NCI-H2107 treated with DMSO at 0.1 percent for 48 hours (cell line): Measurements from ENCODE around the gene NT5E.

Experiments used
- DNase-seq: peaks from one replicate; lab custom pipeline; 2025; ENCODE audit not compliant: unreplicated experiment; lab: John Stamatoyannopoulos, UW

NT5E gene

GRCh38 chr6:85459224-85459901, 9.5 kb downstream of the NT5E start:
- no peak for DNase-seq

GRCh38 chr6:85460154-85460920, 10.5 kb downstream of the NT5E start:
- no peak for DNase-seq

GRCh38 chr6:85460921-85461797, 11.3 kb downstream of the NT5E start:
- DNase-seq, result no peak

GRCh38 chr6:85461798-85462170, 11.9 kb downstream of the NT5E start:
- no peak for DNase-seq

GRCh38 chr6:85462673-85463072, 12.8 kb downstream of the NT5E start:
- DNase-seq, result no peak

GRCh38 chr6:85463621-85464259, 13.9 kb downstream of the NT5E start:
- DNase-seq, result no peak

GRCh38 chr6:85464260-85464644, 14.4 kb downstream of the NT5E start:
- no peak for DNase-seq

GRCh38 chr6:85464722-85465150, 14.9 kb downstream of the NT5E start:
- no peak for DNase-seq

GRCh38 chr6:85465762-85466161, 15.9 kb downstream of the NT5E start:
- no peak for DNase-seq

- no peak for DNase-seq
Observed at GRCh38 chr6:85468326-85468725, 18.4 kb downstream of the NT5E start.

GRCh38 chr6:85469276-85470022, 19.6 kb downstream of the NT5E start:
- no peak for DNase-seq

- no peak for DNase-seq
Observed at GRCh38 chr6:85470023-85470410, 20.1 kb downstream of the NT5E start.

- DNase-seq, result no peak
Observed at GRCh38 chr6:85472744-85473143, 22.9 kb downstream of the NT5E start.

GRCh38 chr6:85473748-85474147, 23.9 kb downstream of the NT5E start:
- no peak for DNase-seq

- DNase-seq, result no peak
Observed at GRCh38 chr6:85476532-85476931, 26.6 kb downstream of the NT5E start.

GRCh38 chr6:85479208-85479607, 29.3 kb downstream of the NT5E start:
- no peak for DNase-seq

- no peak for DNase-seq
Observed at GRCh38 chr6:85482206-85482904, 32.5 kb downstream of the NT5E start.

- DNase-seq, result no peak
Observed at GRCh38 chr6:85482905-85483700, 33.2 kb downstream of the NT5E start.

GRCh38 chr6:85483846-85484245, 34.0 kb downstream of the NT5E start:
- DNase-seq, result no peak
